NOMO-1 (cell line): Measurements from ENCODE around the gene GPX7.
A peak's percentile ranks its signal among the peaks of the same experiment; 100 is the strongest.

ENCODE experiments used
- DNase-seq, 2 experiments: peaks; one replicate each; lab custom pipeline; 2025; ENCODE audit not compliant: unreplicated experiment in 2 of 2; lab: John Stamatoyannopoulos, UW

GPX7 gene

DNA sequence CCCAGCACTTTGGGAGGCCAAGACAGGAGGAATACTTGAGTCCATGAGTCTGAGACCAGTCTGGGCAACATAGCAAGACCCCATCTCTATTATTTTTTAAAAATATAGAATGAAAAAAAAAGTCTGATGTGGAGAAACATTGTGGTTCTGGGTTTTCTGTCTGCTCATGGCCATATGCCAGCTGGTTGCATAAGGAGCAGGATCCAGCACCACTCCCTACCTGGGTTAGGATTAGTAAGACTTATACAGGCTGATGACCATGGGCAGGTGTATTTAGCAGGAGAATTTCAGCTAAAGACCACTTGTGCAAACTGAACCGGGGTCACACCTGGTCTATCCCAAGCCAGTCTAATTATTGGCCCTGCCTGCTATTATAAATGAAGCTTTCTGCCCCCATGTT, 16.7 kb upstream of the GPX7 start:
- no peak for DNase-seq

DNA sequence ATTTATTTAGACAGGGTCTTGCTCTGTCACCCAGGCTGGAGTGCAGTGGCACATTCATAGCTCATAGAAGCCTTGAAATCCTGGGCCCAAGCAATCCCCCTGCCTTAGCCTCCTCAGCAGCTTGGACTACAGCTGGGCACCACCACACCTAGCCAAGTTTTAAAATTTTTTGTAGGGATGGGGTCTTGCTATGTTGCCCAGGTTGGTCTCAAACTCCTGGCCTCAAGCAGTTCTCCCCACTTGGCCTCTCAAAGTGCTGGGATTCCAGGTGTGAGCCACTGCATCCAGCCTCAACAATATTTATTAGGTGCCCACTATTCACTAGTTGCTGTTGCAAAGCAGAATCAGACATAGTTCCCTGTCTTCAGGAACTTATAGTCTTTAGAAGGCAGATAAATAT, 14.1 kb upstream of the GPX7 start:
- no peak for DNase-seq

DNA sequence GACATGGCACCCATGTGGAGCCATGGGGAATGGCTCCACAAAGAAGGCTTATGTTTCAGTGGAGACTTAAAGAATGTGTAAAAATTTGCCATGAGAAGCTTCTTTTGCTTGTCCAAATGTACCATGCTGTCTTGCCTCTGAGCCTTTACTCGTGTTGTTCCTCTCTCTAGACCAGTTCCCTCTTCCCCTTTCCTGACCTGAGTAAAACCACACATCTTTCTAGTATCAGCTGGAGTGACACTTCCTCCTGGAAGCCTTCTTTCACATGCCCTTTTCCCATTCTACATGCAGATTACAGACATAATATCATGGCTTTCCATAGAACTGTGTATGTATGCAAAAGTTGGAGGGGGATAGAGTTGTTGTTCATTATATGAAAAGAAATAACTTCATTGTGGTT, 13.6 kb upstream of the GPX7 start:
- peak; percentile 26 to 71 for DNase-seq

DNA sequence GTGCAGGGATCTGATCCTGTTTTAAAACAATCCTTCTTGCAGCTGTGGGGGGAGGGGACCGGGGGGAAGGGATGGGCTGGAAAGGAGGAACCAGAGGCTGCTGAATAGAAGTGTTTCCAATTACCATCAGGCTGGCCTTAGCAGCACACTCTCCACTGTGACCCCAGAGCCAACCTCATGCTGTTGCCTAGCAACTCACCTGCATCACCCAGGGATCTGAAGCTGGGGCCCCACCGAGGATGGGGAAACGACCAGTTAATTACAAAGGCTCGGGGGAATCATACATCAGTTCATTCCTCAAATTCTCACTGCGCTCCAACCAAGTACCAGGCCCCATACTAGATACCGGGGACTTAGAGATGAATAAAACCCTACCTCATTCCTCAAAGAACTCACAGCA, 11.9 kb upstream of the GPX7 start:
- DNase-seq: no peak

DNA sequence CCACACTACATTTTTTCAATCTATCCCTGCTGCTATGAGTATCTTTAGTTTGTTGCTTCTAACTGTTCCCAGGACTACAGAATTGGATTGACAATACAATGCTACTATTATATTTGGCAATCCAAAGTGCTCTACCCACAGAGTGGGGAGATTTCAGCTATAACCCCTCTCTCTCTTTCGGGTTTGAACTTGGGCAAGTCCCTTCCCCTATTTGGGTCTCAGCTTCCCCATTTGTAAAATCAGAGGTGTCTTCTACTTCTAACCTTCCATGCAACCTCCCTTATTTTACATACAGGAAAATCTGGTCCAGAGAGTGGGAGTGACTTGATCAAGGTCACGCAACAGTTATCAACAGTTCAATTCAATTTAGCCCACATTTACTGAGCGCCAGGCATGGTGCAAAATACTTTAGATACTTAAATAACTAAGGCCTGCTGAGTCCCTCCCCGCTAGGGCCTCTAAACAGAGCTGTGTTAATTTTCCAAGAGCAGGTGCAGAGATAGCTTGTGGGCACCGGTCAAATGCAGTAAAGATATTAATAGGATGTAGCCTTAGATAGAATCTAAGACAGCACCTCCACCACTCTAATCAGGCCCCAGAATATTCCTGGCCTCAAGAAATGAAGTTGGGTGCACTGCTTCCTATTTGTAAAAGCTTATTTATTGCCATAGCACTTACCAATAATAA, 9.4 kb upstream of the GPX7 start:
- peak in 1 of 2 experiments; percentile 8 for DNase-seq

DNA sequence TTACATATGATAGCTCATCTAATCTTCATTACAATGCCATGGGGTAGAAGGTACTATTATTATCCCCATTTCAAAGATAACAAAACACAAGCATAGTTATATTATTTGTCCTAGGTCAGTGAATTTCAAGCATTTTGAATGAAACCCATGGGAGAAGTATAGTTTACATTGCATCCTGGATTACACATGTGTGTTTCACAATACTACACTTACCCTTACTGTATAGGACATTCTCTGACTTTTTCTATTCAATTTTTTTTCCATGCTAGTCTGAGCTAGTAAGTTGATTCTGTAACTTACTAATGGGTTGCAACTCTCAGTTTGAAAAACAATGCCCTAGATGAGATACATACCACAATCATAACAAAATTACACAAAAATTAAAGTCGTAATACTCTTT, 8.7 kb upstream of the GPX7 start:
- peak in 1 of 2 experiments; percentile 7 for DNase-seq

DNA sequence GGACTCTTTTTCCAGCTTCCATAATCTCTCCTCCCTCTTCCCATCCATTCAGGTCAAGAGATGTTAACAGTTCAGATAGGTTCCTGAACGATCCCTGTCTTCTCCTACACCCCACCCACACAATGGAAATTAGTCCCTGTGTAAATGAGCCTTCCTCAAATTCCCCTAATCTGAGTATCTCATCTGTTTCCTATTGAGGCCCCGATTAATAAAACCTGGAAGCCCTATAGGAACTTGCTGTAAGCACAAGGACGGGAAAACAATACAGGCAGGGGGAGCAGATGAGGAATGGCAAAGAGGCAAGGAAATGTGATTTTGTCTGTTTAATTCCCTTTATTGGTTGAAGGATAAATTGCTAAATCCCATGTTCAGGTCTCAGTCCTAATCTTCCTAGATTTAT, 7.1 kb upstream of the GPX7 start:
- no peak for DNase-seq

DNA sequence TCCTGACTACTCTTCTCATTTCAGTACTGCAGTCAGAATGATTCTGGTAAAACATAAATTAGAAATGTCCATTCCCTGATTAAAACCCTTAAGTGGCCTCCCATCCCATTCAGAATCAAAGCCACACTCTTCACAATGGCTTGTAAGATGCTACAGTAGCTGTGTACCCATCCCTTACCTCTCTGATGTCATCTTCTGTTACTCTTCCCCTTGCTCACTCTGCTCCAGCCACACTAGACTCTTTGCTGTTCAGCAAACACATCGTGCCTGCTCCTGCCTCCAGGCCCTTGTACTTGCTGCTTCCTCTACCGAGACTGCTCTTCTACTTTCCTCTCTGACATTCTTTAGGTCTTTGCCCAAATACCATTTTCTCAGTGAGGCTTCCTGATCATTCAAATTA, 4.3 kb upstream of the GPX7 start:
- DNase-seq: no peak

DNA sequence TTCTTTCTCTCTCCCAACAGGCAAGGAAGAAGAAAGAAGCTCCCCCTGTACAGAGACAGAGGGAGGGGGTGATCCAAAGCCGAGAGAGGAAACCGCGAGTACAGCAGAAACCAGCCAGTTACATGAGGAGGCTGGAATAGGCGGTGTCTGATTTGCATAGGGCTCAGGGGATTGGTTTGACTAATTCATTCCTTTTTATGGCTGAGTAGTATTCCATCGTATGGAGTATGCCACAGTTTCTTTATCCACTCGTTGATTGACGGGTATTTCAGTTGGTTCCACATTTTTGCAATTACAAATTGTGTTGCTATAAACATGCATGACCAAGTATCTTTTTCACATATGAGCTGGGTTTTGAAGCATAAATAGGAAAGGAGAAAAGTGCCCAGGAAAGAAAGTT, 3.4 kb upstream of the GPX7 start:
- DNase-seq: no peak

DNA sequence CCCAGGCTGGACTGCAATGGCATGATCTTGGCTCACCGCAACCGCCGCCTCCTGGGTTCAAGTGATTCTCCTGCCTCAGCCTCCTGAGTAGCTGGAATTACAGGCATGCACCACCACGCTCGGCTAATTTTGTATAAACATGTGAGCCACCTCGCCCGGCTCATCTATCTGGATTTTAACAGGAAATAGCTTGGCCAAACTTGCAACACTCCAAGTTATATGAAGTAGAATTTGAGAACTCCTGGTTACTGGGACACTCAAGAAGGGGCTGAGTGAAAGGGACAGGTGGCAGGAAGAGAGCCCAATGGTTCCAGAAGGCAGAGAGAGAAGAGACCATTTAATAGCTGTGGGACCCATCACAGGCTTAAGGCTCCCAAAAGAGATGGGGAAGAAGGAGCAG, 2.9 kb upstream of the GPX7 start:
- no peak for DNase-seq

DNA sequence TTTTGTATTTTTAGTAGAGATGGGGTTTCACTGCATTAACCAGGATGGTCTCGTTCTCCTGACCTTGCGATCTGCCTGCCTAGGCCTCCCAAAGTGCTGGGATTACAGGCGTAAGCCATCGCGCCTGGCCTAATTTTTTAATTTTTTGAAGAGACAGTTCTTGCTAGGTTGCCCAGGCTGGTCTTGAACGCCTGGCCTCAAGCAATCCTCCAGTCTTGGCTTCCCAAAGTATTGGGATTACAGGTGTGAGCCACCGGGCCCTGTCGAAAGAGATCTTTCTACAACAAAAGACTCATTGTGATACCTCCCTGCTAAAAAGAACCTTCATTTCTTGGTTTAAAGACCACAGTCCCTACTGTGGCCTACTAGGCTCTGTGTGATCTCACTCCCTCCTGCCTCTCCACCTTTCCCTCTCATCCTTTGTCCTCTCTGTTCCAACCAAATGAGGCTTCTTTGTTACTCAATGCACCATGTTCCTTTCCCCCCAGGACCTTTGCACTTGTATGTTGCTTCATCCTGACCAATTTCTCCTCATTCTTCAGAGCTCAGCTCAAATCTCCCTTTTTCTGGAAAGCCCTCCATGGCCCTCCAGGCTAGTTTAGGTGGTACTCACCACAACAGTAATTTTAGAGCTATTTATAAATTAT, 1.5 kb upstream of the GPX7 start:
- no peak for DNase-seq

DNA sequence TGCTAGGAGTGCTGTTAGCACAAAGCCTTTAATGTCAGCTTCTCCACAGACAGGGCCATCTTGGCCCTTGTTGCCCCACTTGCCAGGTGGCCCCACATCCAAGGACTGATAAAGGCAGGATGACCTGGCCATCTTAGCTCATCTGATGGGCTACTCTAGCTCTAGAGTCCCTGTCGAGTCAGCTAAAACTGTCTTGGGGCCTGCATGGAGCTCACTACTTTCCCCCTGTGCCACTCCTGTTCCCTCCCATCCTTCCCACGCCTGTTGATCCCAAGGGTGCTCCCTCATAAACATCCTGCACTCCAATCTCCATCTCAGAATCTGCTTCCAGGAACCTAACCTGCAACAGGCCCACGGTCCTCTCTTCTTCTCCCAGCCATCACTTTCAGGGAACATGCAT, 652 bp upstream of the GPX7 start:
- no peak for DNase-seq

DNA sequence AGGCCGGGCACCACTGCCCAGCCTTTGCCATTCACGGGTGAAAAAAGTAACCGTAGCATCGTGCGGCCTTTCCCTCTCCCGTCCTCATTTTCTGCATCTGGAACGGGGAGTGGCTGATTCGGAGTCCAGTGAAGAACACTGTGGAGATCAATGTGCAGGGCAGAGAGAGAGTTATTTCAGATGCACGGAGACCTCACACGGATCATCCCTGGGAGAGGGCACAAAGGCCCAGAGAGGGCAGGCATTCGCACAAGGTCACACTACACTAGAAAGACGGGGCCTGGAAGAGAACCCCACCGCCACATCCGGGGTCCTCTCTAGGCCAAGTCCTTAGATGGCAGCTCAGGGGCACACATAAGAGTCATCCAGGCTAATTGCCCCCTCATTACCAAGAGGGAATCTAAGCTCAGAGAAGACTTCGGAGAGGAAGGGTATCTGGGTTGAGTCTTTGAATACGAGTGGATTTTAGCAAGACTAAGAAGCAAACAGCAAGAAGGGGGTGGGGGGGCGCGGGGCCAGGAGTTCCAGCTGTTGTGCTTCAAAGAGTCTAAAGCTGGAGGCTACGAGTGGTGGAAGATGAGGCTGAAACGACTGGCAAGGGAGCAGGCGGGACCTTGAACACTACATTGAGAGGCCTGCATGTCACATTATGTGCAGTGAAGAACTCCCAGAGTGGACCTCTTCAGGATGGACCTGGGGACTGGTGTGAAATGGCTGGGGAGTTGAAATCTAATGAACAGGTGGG, 857 bp downstream of the GPX7 start:
- no peak for DNase-seq

DNA sequence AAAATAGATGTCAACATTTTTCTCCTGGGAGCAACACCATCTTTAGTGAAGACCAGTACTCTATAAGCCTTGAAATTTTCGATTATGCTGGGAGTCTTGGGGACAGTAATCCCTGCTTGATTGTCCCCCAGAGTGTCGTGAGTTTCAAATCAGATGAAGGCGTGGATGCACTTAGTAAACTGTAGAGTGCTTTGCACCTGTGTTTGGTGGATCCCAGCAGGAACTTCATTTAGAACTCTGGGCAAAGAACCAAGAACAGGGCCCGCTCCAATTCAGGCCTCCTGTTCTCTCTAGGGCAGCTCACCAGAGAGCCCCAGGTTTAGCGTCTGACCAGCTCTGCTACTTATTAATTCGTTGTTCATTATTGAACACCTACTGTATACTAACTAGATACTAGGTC, 1.5 kb downstream of the GPX7 start:
- no peak for DNase-seq

DNA sequence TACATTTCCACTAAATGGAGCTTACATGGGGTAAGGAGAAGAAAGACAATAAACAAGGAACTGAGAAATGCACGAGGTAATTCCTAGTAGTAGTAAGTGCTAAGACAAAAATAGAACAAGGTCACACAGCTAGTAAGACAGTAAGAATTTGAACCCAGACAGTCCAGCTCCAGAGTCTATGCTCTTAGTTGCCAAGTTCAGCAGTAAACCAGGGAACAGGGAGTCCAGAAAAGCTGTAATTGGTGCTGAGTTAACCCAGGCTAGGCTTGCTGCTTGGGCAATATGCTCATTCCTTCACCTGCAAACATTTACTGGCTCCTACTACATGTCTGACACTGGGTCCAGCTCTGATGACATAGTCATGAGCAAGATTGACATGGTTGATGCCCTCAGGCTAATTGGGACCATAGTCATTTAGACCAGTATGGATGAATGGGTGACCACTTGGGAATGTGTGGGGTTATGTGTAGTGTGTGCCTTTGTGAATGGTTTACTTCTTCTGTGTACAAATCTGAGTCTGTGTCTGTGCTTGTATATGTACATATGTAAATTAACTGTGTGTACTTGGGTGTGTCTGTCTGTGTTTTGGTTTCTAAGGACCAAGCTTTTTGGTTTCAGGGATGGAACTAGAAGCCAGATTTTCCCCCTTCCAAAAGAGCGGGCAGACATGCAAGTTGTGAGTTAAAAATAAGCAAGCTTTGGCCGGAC, 2.0 kb downstream of the GPX7 start:
- peak in 1 of 2 experiments; percentile 12 for DNase-seq

DNA sequence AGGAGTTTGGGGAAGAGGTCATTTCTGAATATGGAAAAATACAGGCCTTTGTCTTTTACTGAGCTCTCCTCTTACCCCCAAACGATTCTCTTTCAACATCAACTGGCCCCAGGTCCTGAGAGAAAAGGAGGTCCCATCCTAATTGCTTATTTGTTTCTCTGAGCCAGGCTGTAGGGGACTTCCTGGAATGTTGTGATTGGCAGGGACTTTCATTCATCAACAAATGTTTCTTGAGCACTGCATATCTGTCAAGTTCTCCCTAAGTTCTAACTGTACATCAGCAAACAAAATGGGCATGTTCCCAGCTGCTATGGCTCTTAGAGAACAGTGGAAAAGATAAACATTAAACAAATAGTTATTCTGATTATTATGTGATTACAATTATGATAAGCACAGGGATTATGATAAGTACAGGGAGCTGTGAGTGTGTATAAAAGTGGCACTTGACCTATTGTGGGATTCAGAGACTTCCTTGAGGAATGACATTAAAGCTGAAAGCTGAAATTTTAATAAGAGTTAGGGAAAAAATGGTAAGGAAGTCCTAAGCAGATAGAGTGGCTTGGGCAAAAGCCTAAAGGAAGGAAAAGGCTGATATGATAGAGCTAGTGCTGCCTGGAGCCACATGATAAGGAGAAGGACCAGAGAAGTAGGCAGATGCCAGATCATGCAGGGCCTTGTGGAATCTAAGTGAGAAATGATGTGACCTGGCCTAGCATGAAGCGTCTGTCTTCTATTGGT, 11.6 kb downstream of the GPX7 start:
- no peak for DNase-seq

DNA sequence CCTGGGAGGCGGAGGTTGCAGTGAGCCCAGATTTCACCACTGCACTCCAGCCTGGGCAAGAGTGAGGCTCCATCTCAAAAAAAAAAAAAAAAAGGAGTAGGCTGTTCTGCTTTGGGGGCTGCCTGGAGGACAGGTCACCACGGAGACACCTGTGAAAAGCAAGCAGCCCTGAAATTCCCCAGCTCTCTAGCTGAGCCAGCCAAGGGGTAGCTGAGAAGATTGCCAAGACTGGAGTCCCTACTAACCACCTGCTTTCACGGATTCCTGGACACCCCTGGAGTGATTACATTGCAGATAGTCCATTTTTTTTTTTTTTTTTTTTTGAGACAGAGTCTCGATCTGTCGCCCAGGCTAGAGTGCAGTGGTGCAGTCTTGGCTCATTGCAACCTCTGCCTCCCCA, 12.5 kb downstream of the GPX7 start:
- DNase-seq: no peak

DNA sequence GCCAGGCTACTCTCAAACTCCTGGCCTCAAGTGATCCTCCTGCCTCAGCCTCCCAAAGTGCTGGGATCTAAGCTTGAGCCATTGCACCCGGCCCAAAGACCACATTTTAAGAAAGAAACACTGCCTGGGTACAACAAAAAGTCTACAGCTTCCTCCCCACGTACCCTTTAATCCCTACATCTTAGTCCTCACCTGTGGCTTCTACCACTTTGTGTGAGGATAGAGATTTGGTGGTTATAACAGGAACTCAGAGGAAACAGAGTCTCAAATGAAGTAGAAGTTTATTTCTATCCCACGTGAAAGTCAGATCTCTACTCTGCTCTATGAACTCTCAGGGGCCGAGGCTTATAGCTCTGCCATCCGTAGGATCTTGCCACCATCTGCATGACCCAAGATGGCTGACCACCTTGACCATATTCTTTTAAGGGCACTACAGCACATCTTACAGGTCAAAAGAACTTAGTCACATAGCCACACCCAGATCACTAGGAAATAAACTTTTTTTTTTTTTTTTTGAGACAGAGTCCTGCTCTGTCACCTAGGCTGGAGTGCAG, 13.4 kb downstream of the GPX7 start:
- no peak for DNase-seq

DNA sequence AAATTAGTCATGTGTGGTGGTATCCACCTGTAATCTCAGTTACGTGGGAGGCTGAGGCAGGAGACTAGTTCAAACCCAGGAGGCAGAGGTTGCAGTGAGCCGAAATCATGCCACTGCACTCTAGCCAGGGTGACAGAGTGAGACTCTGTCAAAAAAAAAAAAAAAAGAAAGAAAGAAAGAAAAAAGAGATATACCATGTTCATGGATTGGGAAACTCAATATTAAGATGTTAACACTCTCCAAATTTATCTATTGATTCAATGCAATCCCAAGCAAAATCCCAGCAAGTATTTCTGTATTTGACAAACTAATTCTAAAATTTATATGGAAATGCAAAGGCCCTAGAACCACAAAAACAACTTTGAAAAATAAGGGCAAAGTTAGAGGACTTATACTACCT, 19.8 kb downstream of the GPX7 start:
- DNase-seq: no peak

DNA sequence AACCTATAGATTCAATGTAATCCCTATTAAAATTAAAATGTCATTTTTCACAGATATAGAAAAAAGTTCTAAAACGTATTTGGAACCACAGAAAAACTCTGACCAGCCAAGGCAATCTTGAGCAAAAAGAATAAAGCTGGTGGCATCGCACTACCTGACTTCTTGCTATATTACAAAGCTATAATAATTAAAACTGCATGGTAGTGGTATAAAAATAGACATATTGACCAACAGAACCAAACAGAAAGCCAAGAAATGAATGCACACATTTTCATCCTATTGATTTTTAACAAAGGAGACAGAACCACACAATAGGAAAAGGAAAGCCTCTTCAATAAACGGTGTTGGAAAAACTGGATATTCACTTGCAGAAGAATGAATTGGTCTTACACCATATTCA, 21.6 kb downstream of the GPX7 start:
- DNase-seq: no peak

DNA sequence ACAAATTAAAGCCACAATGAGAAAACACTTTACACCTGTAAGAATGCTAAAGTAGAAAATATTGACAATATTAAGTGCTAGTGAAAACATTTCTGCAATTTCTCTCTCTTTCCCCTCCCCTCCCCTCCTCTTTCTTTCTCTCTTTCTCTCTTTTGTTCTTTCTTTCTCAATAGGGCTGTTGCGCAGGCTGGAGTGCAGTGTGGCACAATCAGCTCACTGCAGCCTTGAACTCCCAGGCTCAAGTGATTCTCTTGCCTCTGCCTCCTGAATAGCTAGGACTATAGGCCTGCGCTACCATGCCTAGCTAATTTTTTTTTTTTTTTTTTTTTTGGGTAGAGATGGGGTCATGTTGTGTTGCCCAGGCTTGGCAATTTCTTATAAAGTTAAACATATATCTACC, 24.9 kb downstream of the GPX7 start:
- no peak for DNase-seq
